Coronary artery (tissue), 2 donors: ENCODE data around the gene GATAD2B.

Experiments used
- DNase-seq: peaks from one replicate; pipeline ENCODE4 v3.0.0-alpha.2; 2017; ENCODE audit warnings: low spot score
- H3K27ac ChIP-seq, 2 donors: fragments of 200-600 bp; sonication (generic); one replicate each; pipeline ENCODE4 v1.5.1; 2016 to 2019
- H3K4me3 ChIP-seq: fragments of 200-600 bp; sonication (generic); 2 replicates; pipeline ENCODE4 v1.5.1; 2016; ENCODE audit warnings: mild to moderate bottlenecking, moderate library complexity
- CTCF ChIP-seq: fragments of 200-600 bp; sonication (generic); IDR thresholded peaks from one replicate; pipeline ENCODE4 v1.5.1; 2019; ENCODE audit warnings: antibody characterized with exemption

Gene GATAD2B

GRCh38 chr1:153937331-153937730 is 14.6 kb upstream of the GATAD2B start:
- no peak for TF ChIP-seq CTCF
- peak; percentile 47 for DNase-seq
- Histone ChIP-seq H3K4me3 (no peak overlapping the region), H3K27ac (no peak overlapping the region)

- Histone ChIP-seq H3K4me3 (no peak overlapping the region), H3K27ac (no peak overlapping the region)
- DNase-seq: peak; percentile 36
- TF ChIP-seq CTCF: no peak
Observed at GRCh38 chr1:153936011-153936802, 13.4 kb upstream of the GATAD2B start.

GRCh38 chr1:153934746-153935145 is 12.0 kb upstream of the GATAD2B start:
- no peak overlapping the region for H3K27ac ChIP-seq
- no peak overlapping the region for H3K4me3 ChIP-seq
- no peak for DNase-seq
- TF ChIP-seq CTCF: no peak

GRCh38 chr1:153933955-153934354 is 11.2 kb upstream of the GATAD2B start:
- no peak overlapping the region for H3K4me3 ChIP-seq
- TF ChIP-seq CTCF: no peak
- no peak for DNase-seq
- no peak overlapping the region for H3K27ac ChIP-seq

- Histone ChIP-seq H3K27ac (no peak overlapping the region), H3K4me3 (no peak overlapping the region)
- no peak for TF ChIP-seq CTCF
- no peak for DNase-seq
Observed at GRCh38 chr1:153933430-153933829, 10.7 kb upstream of the GATAD2B start.

GRCh38 chr1:153932156-153933131 is 9.7 kb upstream of the GATAD2B start:
- H3K27ac ChIP-seq: no peak overlapping the region
- H3K4me3 ChIP-seq: no peak overlapping the region
- no peak for DNase-seq
- TF ChIP-seq CTCF: no peak
